Fibroblast of gingiva (primary cell): ENCODE results near the gene SEPTIN2.
A peak's percentile ranks its signal among the peaks of the same experiment; 100 is the strongest.
"Not testable (repeated sequence)": the region's sequence is repeated elsewhere in the genome, so short reads cannot be mapped to it uniquely, and the experiment has no call there.

Source experiments
- DNase-seq: peaks from one replicate; pipeline ENCODE4 v3.0.0-alpha.2; 2011; ENCODE audit warnings: low read depth

Gene SEPTIN2

GRCh38 chr2:241386519-241386918 is 70.8 kb downstream of the SEPTIN2 start:
- DNase-seq, result no peak

GRCh38 chr2:241389697-241390096 is 74.0 kb downstream of the SEPTIN2 start:
- DNase-seq, result no peak

- no peak for DNase-seq
Observed at GRCh38 chr2:241390301-241391206, 74.8 kb downstream of the SEPTIN2 start.

GRCh38 chr2:241391892-241392665 is 76.4 kb downstream of the SEPTIN2 start:
- peak; percentile 62 for DNase-seq

- not testable (repeated sequence) for DNase-seq
Observed at GRCh38 chr2:241392753-241393152, 77.0 kb downstream of the SEPTIN2 start.

- no peak for DNase-seq
Observed at GRCh38 chr2:241393524-241394196, 77.9 kb downstream of the SEPTIN2 start.

- DNase-seq, result not testable (repeated sequence)
Observed at GRCh38 chr2:241396809-241397208, 81.1 kb downstream of the SEPTIN2 start.

- DNase-seq, result no peak
Observed at GRCh38 chr2:241399941-241400922, 84.5 kb downstream of the SEPTIN2 start.
